ENCODE results near the gene KCNV2. TPM values are rescaled to one million over a fixed set of nuclear protein-coding genes. Genes with fewer than 3 reads are reported as not detected.

KCNV2 gene
- total RNA-seq, 4 donors from 2014 or later: not detected

DNA sequence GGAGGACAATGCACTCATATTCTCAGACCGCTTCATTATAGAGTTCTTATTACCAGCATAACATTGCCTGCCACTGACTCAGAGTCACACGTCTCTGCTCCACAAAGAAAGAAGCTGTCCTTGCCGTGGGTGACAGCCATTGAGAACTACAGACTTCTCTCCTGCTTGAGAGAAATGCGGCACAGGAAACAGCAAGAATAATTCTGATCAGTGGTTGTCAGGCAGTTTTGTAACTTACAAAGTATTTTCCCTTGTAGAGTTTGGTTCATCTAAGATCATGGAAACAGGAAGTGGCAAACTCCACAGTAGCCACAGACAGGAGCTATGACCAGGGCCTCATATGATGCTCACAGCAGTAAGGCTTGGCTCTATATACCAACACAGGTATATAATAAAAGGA lies 47.0 kb downstream of the KCNV2 start:
- Histone ChIP-seq H3K4me1 (no peaks in the 10 kb centered on the region), H3K27ac (no peak overlapping the region), H3K4me3 (no peak overlapping the region), H3K36me3 (peaks cover 0 to 21% of the 10 kb centered on the region in 2 donors), H3K9me3 (no peaks in the 10 kb centered on the region), H3K27me3 (no peaks in the 10 kb centered on the region)
- TF ChIP-seq EP300 (IDR thresholded peaks at IDR 0.05) (no peak), POLR2AphosphoS5 (IDR thresholded peaks at IDR 0.05) (no peak), POLR2A (IDR thresholded peaks at IDR 0.05) (no peak)
- TF ChIP-seq, protein P1, sequence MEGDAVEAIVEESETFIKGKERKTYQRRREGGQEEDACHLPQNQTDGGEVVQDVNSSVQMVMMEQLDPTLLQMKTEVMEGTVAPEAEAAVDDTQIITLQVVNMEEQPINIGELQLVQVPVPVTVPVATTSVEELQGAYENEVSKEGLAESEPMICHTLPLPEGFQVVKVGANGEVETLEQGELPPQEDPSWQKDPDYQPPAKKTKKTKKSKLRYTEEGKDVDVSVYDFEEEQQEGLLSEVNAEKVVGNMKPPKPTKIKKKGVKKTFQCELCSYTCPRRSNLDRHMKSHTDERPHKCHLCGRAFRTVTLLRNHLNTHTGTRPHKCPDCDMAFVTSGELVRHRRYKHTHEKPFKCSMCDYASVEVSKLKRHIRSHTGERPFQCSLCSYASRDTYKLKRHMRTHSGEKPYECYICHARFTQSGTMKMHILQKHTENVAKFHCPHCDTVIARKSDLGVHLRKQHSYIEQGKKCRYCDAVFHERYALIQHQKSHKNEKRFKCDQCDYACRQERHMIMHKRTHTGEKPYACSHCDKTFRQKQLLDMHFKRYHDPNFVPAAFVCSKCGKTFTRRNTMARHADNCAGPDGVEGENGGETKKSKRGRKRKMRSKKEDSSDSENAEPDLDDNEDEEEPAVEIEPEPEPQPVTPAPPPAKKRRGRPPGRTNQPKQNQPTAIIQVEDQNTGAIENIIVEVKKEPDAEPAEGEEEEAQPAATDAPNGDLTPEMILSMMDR (IDR thresholded peaks at IDR 0.05): no peak
- 89 to 100% methylated on average over 4 of the region's 4 CpGs for WGBS, 2 donors (ENCODE audit: low coverage in 1 of 2)
- no peak for ATAC-seq

DNA sequence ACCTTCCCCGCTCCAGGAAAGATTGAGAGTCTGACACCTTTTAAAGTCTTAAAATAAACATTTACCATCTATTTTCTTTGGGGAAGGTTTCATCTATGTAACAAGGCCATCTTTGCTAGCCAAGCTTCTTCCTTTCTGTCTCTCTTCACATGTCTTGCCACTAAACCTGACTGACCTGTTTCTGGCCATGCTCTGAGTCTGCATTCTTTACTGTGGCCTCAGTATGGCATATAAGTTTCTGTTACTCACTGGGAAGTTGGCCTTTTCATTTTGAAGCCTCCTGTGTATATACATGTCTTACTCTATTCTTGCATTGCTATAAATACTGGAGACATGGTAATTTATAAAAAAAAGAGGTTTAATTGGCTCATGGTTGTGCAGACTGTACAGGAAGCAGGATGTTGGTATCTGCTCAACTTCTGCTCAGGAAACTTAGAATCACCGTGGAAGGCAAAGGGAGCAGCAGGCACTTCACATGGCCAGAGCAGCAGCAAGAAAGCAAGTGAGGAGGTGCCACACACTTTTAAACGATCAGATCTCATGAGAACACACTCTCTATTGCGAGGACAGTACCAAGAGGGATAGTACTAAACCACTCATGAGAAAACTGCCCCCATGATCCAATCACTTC lies 48.1 kb downstream of the KCNV2 start:
- H3K4me3 ChIP-seq: no peak overlapping the region
- H3K9me3 ChIP-seq: no peaks in the 10 kb centered on the region
- no peaks in the 10 kb centered on the region for H3K27me3 ChIP-seq
- TF ChIP-seq POLR2AphosphoS5 (IDR thresholded peaks at IDR 0.05) (no peak), POLR2A (IDR thresholded peaks at IDR 0.05) (no peak), EP300 (IDR thresholded peaks at IDR 0.05) (no peak)
- TF ChIP-seq, protein P1 (IDR thresholded peaks at IDR 0.05): no peak
- no peaks in the 10 kb centered on the region for H3K4me1 ChIP-seq
- 72% methylated on average over 4 of the region's 4 CpGs for WGBS, 2 donors (ENCODE audit: low coverage in 1 of 2)
- no peak overlapping the region for H3K27ac ChIP-seq
- H3K36me3 ChIP-seq: peaks cover 0 to 29% of the 10 kb centered on the region in 2 donors
- no peak for ATAC-seq

DNA sequence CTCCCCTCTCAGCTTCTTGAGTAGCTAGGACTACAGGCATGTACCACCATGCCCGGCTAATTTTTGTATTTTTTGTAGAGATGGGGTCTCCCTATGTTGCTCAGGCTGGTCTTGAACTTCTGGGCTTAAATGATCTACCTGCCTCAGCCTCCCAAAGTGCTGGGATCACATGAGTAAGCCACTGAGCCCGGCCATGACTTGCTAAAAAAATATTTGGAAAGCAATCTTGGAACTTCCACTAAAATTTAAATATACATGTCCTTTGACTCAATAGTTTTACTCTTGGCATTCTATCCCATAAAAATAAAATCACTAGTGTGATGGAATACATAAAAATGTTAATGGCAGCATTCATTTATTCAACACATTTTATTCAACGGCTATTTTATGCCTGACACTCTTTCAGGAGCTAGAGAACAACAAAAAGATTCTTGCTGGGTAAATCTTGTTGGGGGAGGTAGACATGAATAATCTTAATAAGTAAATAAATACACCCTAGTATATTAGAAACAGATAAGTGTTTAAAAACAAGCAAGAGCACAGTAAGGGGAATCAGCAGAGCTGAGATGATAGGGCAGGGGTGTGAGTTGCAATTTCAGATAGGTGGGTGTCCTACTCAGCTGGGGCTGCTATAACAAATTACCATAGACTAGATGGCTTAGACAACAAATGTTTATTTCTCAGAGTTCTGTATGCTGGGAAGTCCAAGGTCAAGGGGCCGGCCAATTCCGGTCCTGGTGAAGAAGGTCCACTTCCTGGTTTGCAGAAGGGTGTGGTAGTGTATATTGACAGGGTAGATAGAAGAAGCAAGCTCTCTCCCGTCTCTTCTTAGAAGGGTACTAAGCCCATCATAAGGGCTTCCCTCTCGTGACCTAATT lies 50.7 kb downstream of the KCNV2 start:
- WGBS, 2 donors (ENCODE audit: low coverage in 1 of 2): 52 to 78% methylated on average over 4 to 6 of the region's 7 CpGs
- Histone ChIP-seq H3K27me3 (no peaks in the 10 kb centered on the region), H3K4me3 (no peak overlapping the region), H3K36me3 (peaks cover 0 to 52% of the 10 kb centered on the region in 2 donors), H3K9me3 (peaks cover 0 to 4% (median 0%) of the 10 kb centered on the region in 3 donors), H3K4me1 (no peaks in the 10 kb centered on the region), H3K27ac (no peak overlapping the region)
- no peak for ATAC-seq
- TF ChIP-seq POLR2AphosphoS5 (IDR thresholded peaks at IDR 0.05): no peak
- TF ChIP-seq, protein P1 (IDR thresholded peaks at IDR 0.05): no peak
- TF ChIP-seq POLR2A (IDR thresholded peaks at IDR 0.05): no peak
- no peak for TF ChIP-seq EP300 (IDR thresholded peaks at IDR 0.05)

DNA sequence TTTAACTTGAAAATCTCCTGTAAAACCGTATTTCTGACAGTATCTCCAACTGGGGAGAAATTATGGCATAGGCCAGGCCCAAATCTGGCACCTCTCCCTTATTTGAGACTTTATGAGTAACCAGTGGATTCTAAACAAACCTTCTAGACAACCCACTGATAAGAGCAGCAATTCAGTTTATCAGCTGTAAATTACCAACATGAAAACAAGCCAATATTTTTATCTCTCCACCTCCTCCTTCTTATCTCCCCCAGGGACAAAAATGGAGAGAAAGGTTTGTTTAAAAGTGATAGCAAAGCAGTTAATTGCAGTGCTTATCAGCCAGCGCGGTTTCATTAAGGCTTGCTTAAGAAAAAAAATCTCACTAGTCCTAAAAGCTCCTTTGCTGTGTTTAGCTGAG lies 53.8 kb downstream of the KCNV2 start:
- Histone ChIP-seq H3K4me3 (no peak overlapping the region), H3K4me1 (no peaks in the 10 kb centered on the region), H3K27me3 (no peaks in the 10 kb centered on the region), H3K9me3 (peaks cover 0 to 34% (median 0%) of the 10 kb centered on the region in 3 donors), H3K36me3 (peaks cover 0 to 76% of the 10 kb centered on the region in 2 donors), H3K27ac (no peak overlapping the region)
- no peak for ATAC-seq
- TF ChIP-seq POLR2A (IDR thresholded peaks at IDR 0.05) (no peak), POLR2AphosphoS5 (IDR thresholded peaks at IDR 0.05) (no peak), EP300 (IDR thresholded peaks at IDR 0.05) (no peak)
- TF ChIP-seq, protein P1 (IDR thresholded peaks at IDR 0.05): no peak
- WGBS, 2 donors (ENCODE audit: low coverage in 1 of 2): 50 to 57% methylated on average over 2 to 3 of the region's 3 CpGs

All from gastroesophageal sphincter (tissue), 4 donors.